Hematopoietic multipotent progenitor cell treated with erythropoietin and hydrocortisone succinate and interleukin-3 and kit ligand, for 4 days (in vitro differentiated cells): ENCODE results near the gene CDH26.

Source experiments
- DNase-seq: peaks from one replicate; pipeline ENCODE4 v3.0.0-alpha.2; 2015

CDH26 gene

GRCh38 chr20:60049601-60050000, 91.4 kb downstream of the CDH26 start:
- DNase-seq, result no peak

DNA sequence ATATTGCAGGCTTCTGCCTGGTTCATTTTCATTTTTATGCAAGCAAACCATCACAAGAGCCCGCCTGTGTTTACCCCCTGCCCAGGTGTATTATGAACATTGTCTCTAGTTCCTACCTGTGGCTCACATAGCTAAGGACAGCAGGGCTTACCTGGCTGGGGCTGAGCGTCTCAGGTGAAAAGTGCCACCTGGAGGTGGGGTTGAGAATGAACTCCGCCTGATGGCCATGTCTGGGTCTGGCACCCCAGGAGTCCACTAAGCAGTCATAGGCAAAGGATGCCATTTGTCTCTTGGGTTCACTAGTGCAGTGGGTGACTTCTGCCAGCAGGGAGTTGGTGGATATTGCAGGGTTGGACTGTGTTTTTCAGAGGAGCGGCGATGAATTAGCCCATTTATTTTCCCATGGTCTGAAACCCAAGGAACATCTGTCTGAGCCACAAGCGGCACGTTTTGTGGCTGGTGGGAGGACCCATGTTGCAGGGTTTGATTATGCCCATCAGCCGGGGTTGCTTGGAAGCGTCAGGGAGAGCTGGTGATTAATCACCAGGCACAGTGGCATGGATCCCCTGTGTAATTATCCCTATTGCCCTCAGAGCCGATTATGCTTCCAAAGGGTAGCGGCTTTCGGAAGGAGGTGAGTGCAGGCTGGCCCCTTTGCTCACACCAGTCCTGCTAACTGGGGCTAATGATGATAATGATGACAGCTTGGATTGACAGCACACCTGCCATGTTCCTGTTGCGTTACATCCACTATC, 92.1 kb downstream of the CDH26 start:
- DNase-seq, result no peak

DNA sequence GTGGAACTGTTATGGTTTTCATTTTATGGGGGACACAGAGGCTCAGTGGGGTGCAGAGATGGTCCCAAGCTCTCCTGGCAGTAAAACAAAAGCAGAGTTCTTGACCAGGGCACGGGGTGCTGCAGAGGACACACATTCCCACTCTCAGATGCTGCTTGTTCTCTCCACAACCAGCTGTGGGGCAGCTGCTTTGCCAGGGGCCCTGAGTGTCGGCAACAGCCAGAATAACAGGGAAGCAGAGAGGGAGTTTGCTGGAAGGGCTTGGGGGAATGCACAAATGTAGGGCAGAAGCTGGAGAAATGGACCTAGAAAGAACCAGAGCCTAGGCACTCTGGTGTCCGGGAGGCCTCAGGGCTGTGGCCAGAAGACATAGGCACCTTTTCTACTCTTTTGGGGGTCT, 93.7 kb downstream of the CDH26 start:
- DNase-seq, result no peak

- peak; percentile 50 for DNase-seq
Measured at GRCh38 chr20:60052322-60052721, 94.1 kb downstream of the CDH26 start.

- no peak for DNase-seq
Measured at GRCh38 chr20:60053125-60053817, 95.0 kb downstream of the CDH26 start.

DNA sequence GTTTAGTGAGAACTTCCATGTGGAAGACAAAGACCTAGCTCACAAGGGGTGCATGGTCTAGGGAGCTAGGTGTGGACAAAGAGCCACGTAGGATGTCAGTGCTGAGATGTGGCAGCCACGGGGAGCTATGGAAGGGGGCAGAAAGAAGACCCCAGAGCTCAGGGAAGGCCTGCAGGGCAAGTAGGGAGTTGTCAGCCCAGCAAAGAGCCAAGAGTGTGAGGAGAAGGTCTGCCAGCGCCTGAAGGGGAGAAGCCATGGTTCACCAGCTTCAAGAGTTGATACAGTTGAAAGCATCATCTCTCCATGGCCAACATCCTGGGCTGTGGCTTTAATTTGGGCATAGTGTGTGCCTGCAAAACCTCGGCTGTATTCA, 95.6 kb downstream of the CDH26 start:
- DNase-seq, result no peak

DNA sequence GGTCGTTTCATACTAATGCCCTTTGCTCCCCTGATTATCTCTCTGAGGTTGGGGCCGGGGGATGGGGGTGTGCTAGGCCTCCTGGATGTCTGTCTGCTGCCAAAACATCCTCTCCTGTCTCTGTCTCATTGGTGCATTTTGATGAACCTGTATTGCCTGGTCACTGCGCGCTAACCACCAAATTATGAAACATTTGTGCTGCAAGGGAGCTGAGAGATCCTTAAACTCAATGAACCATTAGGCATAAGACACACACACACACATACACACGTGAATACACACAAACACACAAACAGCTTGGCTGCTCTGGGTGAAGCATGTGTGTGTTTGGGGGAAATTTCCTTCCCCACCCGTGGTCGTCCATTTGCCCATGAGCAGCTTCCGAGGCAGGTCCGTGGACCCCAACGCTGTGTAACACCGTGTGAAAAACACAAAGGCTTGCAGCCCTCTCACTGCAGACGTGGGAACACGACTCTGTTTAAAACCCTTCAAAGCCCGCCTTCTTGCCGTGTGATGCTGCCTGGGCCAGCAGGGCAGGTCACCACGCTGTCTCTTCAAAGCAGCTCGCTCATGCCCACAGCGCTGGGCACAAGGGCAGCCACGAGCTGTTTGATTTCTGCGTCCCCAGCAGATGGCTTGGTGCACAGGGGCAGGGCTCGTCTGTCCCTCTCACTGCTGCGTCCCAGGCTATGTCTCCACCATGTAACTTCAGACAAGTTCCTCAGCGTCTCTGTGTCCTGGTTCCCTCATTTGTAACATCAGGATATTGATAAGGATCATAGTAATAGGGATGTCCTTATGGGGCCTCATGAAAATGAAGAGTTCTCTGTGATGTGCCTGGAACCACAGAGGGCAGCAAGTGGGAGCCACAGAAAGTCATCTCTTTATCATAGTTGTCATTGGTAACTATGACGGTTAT, 96.8 kb downstream of the CDH26 start:
- DNase-seq, result peak; percentile 84

DNA sequence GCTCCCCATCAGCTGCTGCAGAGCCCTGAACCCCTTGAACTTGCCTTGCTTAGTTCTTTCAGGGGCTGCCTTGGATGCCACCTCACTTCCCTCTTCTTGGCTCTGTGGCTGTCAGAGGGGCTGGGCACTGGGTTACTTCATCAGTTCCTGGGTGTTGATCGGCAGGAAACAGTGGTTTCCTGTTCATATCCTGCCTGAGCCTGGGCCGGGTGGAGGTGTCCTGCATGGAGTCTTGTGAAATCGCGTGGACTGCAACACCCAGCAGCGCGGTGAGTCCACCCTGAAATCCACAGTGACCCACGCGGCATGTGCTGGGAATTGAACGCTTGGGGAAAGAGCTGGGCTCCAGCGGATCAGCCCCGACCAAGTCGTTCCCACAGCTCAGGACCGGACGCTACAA, 97.5 kb downstream of the CDH26 start:
- peak; percentile 93 for DNase-seq

DNA sequence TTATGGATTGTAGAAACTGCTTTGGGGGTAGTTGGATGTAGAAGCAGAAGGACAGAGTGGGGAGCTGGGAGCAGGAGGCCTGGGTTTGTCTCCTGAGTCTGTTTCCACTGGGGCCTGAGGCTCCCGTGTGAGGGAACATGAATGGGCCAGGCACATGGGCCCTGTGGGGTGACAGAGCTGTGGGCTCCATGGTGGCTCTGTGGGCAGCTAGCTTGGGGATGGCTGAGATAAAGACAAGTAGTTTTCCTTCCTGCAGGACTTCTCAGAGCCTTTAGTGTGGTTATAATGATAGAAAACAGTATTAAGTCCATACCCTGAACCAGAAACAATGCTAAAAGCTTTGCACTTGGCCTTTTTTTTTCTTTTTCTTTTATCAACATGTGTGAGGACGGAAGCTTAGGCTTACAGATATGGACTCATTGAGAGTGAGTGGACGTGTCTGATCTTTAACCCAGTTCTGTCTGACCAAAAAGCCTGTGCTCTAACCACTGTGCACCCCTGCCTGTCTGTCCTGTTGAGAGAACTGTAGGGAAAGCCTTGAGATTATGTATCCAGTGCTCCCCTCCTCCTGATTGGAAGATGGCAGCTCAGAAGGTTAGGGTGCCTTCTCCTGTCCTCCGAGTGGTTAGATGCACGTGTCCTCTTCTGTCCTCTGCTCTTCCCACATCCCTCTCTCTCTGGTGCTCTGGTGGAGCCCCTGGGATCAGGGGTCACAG, 98.3 kb downstream of the CDH26 start:
- DNase-seq, result peak; percentile 76

DNA sequence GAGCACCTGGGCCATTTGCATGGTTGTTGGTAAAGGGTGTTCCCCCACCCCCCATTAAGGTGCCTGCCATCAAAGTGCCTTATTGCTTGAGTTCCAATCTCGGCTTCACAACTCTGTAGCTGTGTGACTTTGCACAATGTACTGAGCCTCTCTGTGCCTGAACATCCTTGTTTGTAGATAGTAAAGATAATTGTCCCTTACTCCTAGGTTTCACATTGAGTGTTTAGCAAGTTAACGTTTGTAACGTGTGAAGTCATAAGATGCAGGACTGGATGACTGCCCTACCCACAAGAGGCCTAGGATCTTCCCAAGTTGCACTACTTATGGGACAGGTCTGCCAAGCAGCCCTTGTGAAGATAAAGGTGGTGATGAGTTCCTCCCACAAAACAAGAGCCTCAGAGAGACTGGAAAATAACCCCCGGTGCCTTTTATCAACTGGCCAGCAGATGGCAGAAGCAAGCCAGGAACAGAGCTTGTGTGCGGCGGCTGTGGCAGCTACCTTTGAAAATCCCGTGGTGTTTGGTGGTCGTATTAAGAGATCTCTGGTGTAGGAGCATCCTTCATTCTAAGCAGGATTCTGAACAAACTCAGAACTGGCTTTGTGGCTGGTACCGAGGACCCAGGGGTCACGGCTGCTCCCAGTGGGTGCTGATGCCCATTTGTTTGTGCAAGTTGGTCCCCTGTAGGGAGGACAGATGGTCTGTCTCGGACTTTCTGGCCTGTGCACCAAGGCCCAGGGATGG, 99.1 kb downstream of the CDH26 start:
- peak; percentile 96 for DNase-seq

DNA sequence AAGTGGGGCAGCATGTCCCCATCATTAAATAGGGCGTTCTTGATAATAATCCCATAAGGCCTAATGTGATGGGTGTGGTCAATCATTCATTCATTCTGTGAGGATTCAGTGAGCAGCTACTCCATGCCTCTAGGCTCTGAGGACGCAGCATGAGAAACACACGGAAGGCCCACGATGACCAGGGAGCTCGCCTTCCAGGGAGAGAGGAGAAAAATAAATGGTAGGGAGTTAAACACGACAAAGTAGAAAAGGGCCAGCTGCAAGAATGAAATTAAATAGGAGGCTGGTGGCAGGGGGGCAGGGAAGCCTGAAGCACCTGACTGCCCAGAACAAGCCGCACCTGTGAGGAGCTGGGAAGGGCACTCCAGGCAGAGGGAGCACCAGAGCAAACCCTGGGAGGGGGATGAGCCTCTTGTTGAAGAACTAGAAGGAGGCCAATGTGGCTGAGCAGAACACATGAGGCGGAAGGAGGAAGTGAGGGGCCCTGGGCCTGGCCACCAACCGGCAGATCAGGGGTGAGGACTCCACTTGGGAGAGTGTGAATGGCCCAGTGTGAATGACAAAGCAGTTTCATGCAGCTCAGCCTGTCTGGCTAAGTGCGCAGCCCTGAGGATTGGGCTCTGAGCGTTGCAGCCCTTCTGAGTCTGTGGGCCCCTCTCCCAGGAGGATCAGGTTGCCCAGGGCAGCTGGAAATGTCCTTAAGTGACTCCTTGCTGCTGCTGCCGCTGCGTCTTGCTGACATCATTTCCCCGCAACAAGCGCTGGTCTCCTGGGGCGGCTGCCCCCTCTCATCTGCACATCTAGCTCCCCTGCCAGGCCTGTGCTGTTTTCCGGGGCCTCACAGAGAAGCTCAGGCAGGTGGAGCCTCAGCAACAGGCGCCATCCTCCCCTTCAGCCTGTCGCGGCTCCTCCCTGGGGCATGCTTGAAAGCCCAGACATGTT, 99.9 kb downstream of the CDH26 start:
- peak; percentile 96 for DNase-seq

- DNase-seq, result peak; percentile 44
Measured at GRCh38 chr20:60058879-60059278, 100.7 kb downstream of the CDH26 start.

GRCh38 chr20:60060006-60060557, 101.9 kb downstream of the CDH26 start:
- no peak for DNase-seq

DNA sequence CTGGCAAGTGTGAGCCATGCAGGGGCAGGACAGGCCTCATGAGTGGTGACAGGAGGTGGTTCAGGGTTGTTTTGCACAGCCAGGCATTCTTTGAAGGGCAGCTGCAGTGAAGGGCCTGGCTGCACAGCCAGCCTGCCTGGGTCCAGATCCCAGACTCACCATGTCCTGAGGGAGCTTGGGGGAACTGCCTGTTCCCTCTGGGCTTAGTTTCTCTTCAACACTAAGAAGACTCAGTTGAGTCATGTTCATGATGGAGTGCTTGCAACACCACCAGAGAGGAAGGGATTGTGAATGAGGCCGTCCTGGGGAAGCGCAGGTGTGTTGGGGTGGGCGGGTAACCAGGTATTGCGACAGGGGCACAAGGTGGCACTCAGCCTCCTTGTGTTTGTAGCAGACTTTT, 102.4 kb downstream of the CDH26 start:
- no peak for DNase-seq

DNA sequence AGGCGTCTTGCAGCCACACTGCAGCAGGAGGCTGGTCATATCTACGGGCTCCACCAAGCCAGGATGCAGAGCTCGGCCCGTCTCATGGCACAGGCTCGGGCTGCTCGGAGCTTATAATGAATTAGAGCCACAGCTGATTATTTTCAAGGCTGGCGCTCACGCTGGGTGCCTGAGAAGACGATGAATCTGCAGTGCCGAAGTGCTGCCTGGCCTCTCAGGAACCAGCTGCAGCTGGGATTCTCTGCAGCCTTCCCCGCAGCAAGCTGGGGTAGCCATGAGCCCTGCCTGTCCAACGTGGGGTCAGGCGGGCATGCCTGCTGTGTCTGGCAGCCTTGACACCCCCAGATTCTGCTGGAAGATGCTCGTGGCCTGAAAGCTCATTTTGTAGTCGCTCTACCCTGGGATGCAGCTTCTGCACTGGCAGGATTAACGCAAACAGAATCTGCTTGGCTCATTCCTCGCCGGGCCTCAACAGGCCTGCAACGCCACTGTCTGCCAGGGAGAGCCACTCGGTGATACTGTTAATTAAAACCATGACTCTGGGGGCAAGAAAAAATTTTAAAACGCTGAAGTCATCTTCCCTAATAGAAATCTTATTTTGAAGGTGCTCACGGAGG, 104.3 kb downstream of the CDH26 start:
- DNase-seq, result no peak

DNA sequence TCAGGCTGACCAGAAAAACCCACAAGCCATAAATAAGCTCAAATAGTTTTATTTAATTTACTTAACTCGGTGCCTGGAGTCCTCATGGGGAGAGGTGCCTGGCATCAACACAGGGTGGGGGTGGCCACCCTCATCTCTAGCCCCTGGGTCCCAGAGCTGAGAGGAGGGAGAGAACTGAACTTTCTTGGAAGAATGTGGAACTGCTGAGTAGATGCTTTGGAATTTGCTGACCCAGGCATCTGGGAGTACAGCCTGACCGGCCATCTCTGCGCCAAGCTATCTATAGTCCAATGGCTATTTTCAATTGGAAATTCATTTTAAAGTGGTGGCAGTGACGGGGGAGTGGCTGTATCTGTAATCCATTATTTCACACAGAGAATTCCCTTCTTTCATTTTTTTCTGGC, 104.8 kb downstream of the CDH26 start:
- DNase-seq, result no peak

DNA sequence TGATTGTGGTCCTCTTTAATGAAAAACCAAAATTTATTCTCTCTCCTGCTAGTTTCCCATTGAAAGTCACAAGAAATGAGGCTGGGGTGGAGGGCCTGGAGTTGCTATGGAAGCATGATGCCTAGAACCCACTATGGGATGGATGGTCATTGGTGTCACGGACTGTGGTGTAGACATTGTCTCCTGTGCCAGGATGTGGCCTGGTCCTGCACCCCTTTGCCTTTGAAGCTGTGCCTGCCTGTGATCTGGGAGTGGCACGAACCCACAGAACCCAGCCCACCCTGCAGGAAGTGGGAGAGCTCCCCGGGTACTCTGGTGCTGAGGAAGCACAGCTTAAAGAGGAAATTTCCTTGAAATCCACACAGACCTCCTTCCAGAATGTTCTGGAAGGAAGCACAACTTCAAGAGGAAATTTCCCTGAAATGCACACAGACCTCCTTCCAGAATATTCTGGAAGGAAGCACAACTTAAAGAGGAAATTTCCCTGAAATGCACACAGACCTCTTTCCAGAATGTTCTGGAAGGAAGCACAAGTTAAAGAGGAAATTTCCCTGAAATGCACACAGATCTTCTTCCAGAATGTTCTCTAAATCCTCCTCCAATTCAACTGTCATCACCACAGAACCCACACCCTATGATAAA, 105.6 kb downstream of the CDH26 start:
- DNase-seq, result no peak
